Osteocyte (in vitro differentiated cells): ENCODE results near the gene SMAGP. TPM values are rescaled to one million over a fixed set of nuclear protein-coding genes. Genes with fewer than 3 reads are reported as not detected.
"Not testable (repeated sequence)": the region's sequence is repeated elsewhere in the genome, so short reads cannot be mapped to it uniquely, and the experiment has no call there.

Experiments
- DNase-seq: peaks from one replicate; pipeline ENCODE4 v3.0.0; 2021; ENCODE audit warnings: mixed read lengths; ENCODE audit not compliant: unreplicated experiment; ENCODE audit errors: extremely low spot score
- H3K27ac Mint-ChIP-seq: one replicate; pipeline ENCODE4 v1.8.0; 2021; ENCODE audit warnings: mild to moderate bottlenecking, mixed read lengths; ENCODE audit not compliant: unreplicated experiment
- H3K27me3 Mint-ChIP-seq: one replicate; pipeline ENCODE4 v1.8.0; 2021; ENCODE audit warnings: mixed read lengths; ENCODE audit not compliant: unreplicated experiment
- H3K36me3 Mint-ChIP-seq: one replicate; pipeline ENCODE4 v1.8.0; 2021; ENCODE audit warnings: mixed read lengths; ENCODE audit not compliant: unreplicated experiment
- H3K4me1 Mint-ChIP-seq: one replicate; pipeline ENCODE4 v1.8.0; 2021; ENCODE audit warnings: mixed read lengths; ENCODE audit not compliant: unreplicated experiment
- H3K4me3 Mint-ChIP-seq: one replicate; pipeline ENCODE4 v1.8.0; 2021; ENCODE audit warnings: mild to moderate bottlenecking, moderate library complexity, mixed read lengths; ENCODE audit not compliant: unreplicated experiment
- H3K9me3 Mint-ChIP-seq: one replicate; pipeline ENCODE4 v1.8.0; 2021; ENCODE audit warnings: mixed read lengths; ENCODE audit not compliant: unreplicated experiment
- total RNA-seq: library from RNA; stranded (reverse); gene quantifications from 2 replicates; pipeline ENCODE4 v1.2.1, GENCODE V29; 2021
- TF ChIP-seq, protein P1 (sequence below): fragments of 200-600 bp; sonication (generic); IDR thresholded peaks from 2 replicates; pipeline ENCODE4 v1.5.0; 2021; ENCODE audit warnings: antibody characterized with exemption, mild to moderate bottlenecking, moderate library complexity

The SMAGP gene
- total RNA-seq, 1 donor from 2014 or later, result 4.3 TPM

GRCh38 chr12:51285843-51286242 is 15.6 kb upstream of the SMAGP start:
- peaks cover 13% of the 10 kb centered on the region for H3K27me3 Mint-ChIP-seq
- H3K36me3 Mint-ChIP-seq, result no peaks in the 10 kb centered on the region
- H3K4me3 Mint-ChIP-seq, result no peak overlapping the region
- H3K9me3 Mint-ChIP-seq, result no peaks in the 10 kb centered on the region
- DNase-seq, result no peak
- no peaks in the 10 kb centered on the region for H3K4me1 Mint-ChIP-seq
- no peak overlapping the region for H3K27ac Mint-ChIP-seq
- TF ChIP-seq, protein P1, sequence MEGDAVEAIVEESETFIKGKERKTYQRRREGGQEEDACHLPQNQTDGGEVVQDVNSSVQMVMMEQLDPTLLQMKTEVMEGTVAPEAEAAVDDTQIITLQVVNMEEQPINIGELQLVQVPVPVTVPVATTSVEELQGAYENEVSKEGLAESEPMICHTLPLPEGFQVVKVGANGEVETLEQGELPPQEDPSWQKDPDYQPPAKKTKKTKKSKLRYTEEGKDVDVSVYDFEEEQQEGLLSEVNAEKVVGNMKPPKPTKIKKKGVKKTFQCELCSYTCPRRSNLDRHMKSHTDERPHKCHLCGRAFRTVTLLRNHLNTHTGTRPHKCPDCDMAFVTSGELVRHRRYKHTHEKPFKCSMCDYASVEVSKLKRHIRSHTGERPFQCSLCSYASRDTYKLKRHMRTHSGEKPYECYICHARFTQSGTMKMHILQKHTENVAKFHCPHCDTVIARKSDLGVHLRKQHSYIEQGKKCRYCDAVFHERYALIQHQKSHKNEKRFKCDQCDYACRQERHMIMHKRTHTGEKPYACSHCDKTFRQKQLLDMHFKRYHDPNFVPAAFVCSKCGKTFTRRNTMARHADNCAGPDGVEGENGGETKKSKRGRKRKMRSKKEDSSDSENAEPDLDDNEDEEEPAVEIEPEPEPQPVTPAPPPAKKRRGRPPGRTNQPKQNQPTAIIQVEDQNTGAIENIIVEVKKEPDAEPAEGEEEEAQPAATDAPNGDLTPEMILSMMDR, result no peak

DNA sequence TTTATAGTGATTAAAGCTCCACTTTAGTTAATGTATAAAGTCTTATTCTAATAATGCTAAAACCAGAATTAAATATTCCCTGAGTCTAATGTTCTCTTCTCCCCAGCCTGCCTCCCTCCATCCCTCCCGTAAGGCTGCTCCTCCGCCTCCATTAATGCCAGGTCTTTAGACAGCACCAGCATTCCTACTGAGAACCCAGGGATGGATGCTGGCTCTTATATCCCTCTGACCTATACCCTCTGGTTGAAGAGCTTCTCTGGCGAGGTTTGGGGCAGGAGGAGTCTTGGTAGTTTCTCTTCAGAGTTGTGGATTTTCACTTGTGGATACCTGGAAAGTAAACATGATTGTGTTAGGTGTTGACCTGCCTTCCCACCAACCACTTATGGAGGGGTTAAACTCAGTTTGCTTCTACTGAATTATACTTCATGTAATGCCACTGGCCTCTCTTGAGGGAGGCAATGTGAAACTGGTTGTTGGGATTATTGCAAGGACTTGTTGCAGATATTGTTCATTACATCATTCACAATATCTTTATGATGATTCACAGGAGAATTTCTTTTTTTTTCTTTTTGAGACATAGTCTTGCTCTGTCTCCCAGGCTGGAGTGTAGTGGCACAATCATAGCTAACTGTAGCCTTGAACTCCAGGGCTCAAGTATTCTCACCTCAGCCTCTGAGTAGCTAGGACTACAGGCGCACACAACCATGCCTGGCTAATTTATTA is 11.1 kb upstream of the SMAGP start:
- no peaks in the 10 kb centered on the region for H3K36me3 Mint-ChIP-seq
- H3K9me3 Mint-ChIP-seq, result no peaks in the 10 kb centered on the region
- DNase-seq, result no peak
- H3K27me3 Mint-ChIP-seq, result peaks cover 13% of the 10 kb centered on the region
- H3K4me3 Mint-ChIP-seq, result no peak overlapping the region
- no peaks in the 10 kb centered on the region for H3K4me1 Mint-ChIP-seq
- no peak overlapping the region for H3K27ac Mint-ChIP-seq
- TF ChIP-seq, protein P1, result no peak

- H3K4me3 Mint-ChIP-seq, result no peak overlapping the region
- H3K4me1 Mint-ChIP-seq, result peaks cover 10% of the 10 kb centered on the region
- TF ChIP-seq, protein P1, result no peak
- H3K9me3 Mint-ChIP-seq, result no peaks in the 10 kb centered on the region
- H3K27ac Mint-ChIP-seq, result no peak overlapping the region
- H3K27me3 Mint-ChIP-seq, result no peaks in the 10 kb centered on the region
- H3K36me3 Mint-ChIP-seq, result no peaks in the 10 kb centered on the region
- DNase-seq, result no peak
Measured at GRCh38 chr12:51275088-51275487, 4.9 kb upstream of the SMAGP start.

DNA sequence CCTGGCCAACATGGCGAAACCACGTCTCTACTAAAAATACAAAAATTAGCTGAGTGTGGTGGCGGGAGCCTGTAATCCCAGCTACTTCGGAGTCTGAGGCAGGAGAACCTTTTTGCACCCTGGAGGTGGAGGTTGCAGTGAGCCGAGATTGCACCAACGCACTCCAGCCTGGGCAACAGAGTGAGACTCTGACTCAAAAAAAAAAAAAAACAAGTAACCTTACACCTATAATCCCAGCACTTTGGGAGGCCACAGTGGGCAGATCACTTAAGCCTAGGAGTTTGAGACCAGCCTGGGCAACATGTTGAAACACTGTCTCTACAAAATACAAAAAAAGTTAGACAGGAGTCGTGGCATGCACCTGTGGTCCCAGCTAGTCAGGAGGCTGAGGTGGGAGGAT is 2.6 kb upstream of the SMAGP start:
- not testable (repeated sequence) for H3K9me3 Mint-ChIP-seq, H3K27ac Mint-ChIP-seq, DNase-seq, H3K36me3 Mint-ChIP-seq, H3K4me3 Mint-ChIP-seq, H3K27me3 Mint-ChIP-seq
- peaks cover 12% of the 10 kb centered on the region for H3K4me1 Mint-ChIP-seq

- peaks cover 12% of the 10 kb centered on the region for H3K4me1 Mint-ChIP-seq
- H3K9me3 Mint-ChIP-seq, result no peaks in the 10 kb centered on the region
- no peaks in the 10 kb centered on the region for H3K27me3 Mint-ChIP-seq
- DNase-seq, result no peak
- TF ChIP-seq, protein P1, result no peak
- peak overlapping the region; percentile 86 for H3K27ac Mint-ChIP-seq
- peak overlapping the region; percentile 93 for H3K4me3 Mint-ChIP-seq
- no peaks in the 10 kb centered on the region for H3K36me3 Mint-ChIP-seq
Measured at GRCh38 chr12:51270951-51271518, 820 bp upstream of the SMAGP start.
